KMS-11 (cell line): ENCODE results near the gene KDM6B.

Experiments
- H2AFZ ChIP-seq: fragments of 200-600 bp; sonication (generic); 2 replicates; pipeline ENCODE4 v1.6.1; 2016; ENCODE audit warnings: antibody characterized with exemption, mixed run types, low read depth
- H3K27ac ChIP-seq: fragments of 200-600 bp; sonication (generic); 2 replicates; pipeline ENCODE4 v1.6.1; 2016; ENCODE audit warnings: mild to moderate bottlenecking, mixed run types
- H3K27me3 ChIP-seq: fragments of 200-600 bp; sonication (generic); 2 replicates; pipeline ENCODE4 v1.6.1; 2017; ENCODE audit warnings: mild to moderate bottlenecking, low read depth, mixed run types, moderate library complexity; ENCODE audit not compliant: insufficient read depth
- H3K36me3 ChIP-seq: fragments of 200-600 bp; sonication (generic); 2 replicates; pipeline ENCODE4 v1.6.1; 2017; ENCODE audit warnings: mild to moderate bottlenecking, mixed run types; ENCODE audit not compliant: insufficient read depth
- H3K4me1 ChIP-seq: fragments of 200-600 bp; sonication (generic); 2 replicates; pipeline ENCODE4 v1.6.1; 2016; ENCODE audit warnings: mild to moderate bottlenecking, low read depth, mixed run types; ENCODE audit not compliant: poor library complexity, severe bottlenecking
- H3K4me2 ChIP-seq: fragments of 200-600 bp; sonication (generic); 2 replicates; pipeline ENCODE4 v1.7.0; 2016; ENCODE audit warnings: mild to moderate bottlenecking, mixed run types
- H3K4me3 ChIP-seq: fragments of 200-600 bp; sonication (generic); IDR thresholded peaks from 2 replicates; pipeline ENCODE4 v1.6.1; 2017; ENCODE audit warnings: low read depth, low read length, mixed read lengths; ENCODE audit not compliant: insufficient read depth
- H3K79me2 ChIP-seq: fragments of 200-600 bp; sonication (generic); 2 replicates; pipeline ENCODE4 v1.6.1; 2016; ENCODE audit warnings: low read depth, mixed run types; ENCODE audit not compliant: insufficient read depth
- H3K9ac ChIP-seq: fragments of 200-600 bp; sonication (generic); 2 replicates; pipeline ENCODE4 v1.6.1; 2016; ENCODE audit warnings: mild to moderate bottlenecking, mixed run types
- H4K20me1 ChIP-seq: fragments of 200-600 bp; sonication (generic); 2 replicates; pipeline ENCODE4 v1.6.1; 2016; ENCODE audit warnings: mild to moderate bottlenecking, mixed run types; ENCODE audit not compliant: insufficient read depth
- TF ChIP-seq, protein P1 (sequence below): fragments of 200-600 bp; sonication (generic); conservative IDR thresholded peaks from 2 replicates; pipeline ENCODE4 v1.6.1; 2017; ENCODE audit warnings: low read depth, mild to moderate bottlenecking, antibody characterized with exemption, low read length, moderate library complexity, mixed read lengths

The KDM6B gene

DNA sequence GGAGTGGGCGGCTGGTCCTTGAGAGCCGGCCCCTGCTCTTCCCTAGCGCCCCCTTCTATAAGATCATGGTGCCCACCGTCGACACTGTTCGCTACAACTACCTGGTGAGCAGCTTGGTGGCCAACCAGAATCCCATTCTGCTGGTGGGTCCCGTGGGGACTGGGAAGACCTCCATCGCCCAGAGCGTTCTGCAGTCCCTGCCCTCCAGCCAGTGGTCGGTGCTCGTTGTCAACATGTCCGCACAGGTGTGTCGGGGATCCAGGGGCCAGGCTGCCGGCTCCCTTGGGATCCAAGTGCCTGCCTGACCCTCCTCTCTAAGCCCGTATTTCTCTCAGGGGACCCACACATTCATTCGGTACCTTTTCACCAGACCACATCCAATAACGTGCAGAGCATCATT is 41.4 kb upstream of the KDM6B start:
- no peaks in the 10 kb centered on the region for H3K27me3 ChIP-seq
- H2AFZ ChIP-seq: no peak overlapping the region
- TF ChIP-seq, protein P1, sequence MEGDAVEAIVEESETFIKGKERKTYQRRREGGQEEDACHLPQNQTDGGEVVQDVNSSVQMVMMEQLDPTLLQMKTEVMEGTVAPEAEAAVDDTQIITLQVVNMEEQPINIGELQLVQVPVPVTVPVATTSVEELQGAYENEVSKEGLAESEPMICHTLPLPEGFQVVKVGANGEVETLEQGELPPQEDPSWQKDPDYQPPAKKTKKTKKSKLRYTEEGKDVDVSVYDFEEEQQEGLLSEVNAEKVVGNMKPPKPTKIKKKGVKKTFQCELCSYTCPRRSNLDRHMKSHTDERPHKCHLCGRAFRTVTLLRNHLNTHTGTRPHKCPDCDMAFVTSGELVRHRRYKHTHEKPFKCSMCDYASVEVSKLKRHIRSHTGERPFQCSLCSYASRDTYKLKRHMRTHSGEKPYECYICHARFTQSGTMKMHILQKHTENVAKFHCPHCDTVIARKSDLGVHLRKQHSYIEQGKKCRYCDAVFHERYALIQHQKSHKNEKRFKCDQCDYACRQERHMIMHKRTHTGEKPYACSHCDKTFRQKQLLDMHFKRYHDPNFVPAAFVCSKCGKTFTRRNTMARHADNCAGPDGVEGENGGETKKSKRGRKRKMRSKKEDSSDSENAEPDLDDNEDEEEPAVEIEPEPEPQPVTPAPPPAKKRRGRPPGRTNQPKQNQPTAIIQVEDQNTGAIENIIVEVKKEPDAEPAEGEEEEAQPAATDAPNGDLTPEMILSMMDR: no peak
- no peak overlapping the region for H3K9ac ChIP-seq
- no peak overlapping the region for H3K27ac ChIP-seq
- H3K4me1 ChIP-seq: no peaks in the 10 kb centered on the region
- H3K36me3 ChIP-seq: no peaks in the 10 kb centered on the region
- H3K4me3 ChIP-seq: no peak overlapping the region
- no peaks in the 10 kb centered on the region for H3K79me2 ChIP-seq
- H4K20me1 ChIP-seq: no peaks in the 10 kb centered on the region
- H3K4me2 ChIP-seq: no peak overlapping the region

DNA sequence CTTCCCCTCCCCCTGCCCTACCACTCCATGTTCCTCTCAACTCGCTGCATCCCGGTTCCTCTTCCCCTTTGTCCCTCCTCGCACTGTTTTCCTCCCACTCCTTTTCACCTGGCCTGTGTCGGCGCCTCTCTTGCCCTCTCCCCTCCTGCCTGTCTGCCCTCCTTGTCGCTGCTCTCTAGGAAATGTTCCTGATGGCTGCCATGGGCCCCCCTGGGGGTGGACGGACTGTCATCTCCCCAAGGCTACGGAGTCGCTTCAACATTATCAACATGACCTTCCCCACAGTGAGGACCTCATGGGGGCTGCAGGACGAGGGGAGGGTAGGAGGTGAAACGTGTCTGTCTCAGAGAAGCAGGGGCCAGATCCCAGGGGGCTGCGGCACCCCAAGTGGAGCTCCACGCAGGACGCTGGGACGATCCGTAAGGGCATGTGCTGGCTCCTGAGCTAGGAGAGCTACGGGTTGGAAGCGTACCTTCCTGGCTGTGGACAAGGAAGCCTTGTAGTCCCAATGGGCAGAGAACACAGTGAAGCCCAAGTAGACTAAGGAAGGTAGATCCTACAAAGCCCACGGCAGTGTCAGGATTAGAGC is 39.8 kb upstream of the KDM6B start:
- Histone ChIP-seq H2AFZ (no peak overlapping the region), H3K27ac (no peak overlapping the region), H3K79me2 (no peaks in the 10 kb centered on the region), H3K36me3 (no peaks in the 10 kb centered on the region), H3K27me3 (no peaks in the 10 kb centered on the region), H3K4me2 (no peak overlapping the region), H3K4me3 (no peak overlapping the region), H3K4me1 (no peaks in the 10 kb centered on the region), H3K9ac (no peak overlapping the region), H4K20me1 (no peaks in the 10 kb centered on the region)
- TF ChIP-seq, protein P1: no peak

DNA sequence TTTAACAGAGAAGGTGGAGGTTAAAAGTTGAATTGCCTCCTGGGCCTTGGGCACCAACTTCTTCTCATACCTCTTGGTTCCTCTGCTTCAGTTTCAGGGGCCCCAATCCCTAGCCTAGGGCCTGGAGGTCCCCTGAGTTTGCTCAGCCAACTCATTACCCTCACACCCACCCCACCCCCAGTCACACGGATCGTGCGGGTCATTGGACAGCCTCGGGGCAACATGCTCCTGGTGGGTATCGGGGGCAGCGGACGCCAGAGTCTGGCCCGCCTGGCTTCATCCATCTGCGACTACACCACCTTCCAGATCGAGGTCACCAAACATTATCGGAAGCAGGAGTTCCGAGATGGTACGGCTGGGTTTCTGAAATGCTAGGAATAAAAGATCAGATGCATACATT is 36.0 kb upstream of the KDM6B start:
- no peaks in the 10 kb centered on the region for H3K4me1 ChIP-seq
- no peak overlapping the region for H2AFZ ChIP-seq
- no peak overlapping the region for H3K4me3 ChIP-seq
- H4K20me1 ChIP-seq: no peaks in the 10 kb centered on the region
- H3K27ac ChIP-seq: no peak overlapping the region
- H3K4me2 ChIP-seq: no peak overlapping the region
- H3K36me3 ChIP-seq: no peaks in the 10 kb centered on the region
- no peaks in the 10 kb centered on the region for H3K27me3 ChIP-seq
- TF ChIP-seq, protein P1: no peak
- no peaks in the 10 kb centered on the region for H3K79me2 ChIP-seq
- H3K9ac ChIP-seq: no peak overlapping the region

DNA sequence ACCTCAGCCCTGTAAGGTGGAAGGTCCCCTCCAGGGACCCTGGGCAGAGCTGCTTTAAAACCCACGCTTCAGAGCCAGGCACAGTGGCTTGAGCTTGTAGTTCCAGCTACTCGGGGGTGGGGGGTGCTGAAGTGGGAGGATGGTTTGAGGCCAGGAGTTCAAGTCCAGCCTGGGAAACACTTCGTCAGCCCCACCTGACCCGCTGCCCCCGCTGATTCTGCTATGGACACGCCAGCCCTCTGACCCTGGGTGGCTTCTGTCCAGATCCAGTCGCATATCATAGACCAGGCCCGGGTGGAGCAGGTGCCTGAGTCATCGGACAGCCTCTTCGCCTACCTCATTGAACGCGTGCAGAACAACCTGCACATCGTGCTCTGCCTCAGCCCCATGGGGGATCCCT is 35.2 kb upstream of the KDM6B start:
- no peak overlapping the region for H3K27ac ChIP-seq
- TF ChIP-seq, protein P1: no peak
- no peaks in the 10 kb centered on the region for H3K36me3 ChIP-seq
- H3K4me1 ChIP-seq: no peaks in the 10 kb centered on the region
- H3K4me3 ChIP-seq: no peak overlapping the region
- no peak overlapping the region for H2AFZ ChIP-seq
- H4K20me1 ChIP-seq: no peaks in the 10 kb centered on the region
- no peaks in the 10 kb centered on the region for H3K79me2 ChIP-seq
- H3K9ac ChIP-seq: no peak overlapping the region
- H3K4me2 ChIP-seq: no peak overlapping the region
- H3K27me3 ChIP-seq: no peaks in the 10 kb centered on the region
